ENCODE measurements around the gene CNTNAP2. TPM values are rescaled to one million over a fixed set of nuclear protein-coding genes. Genes with fewer than 3 reads are reported as not detected.

Gene CNTNAP2
- total and polyA plus RNA-seq, 4 donors, result 0.14 to 2.3 (median 1.1) TPM

DNA sequence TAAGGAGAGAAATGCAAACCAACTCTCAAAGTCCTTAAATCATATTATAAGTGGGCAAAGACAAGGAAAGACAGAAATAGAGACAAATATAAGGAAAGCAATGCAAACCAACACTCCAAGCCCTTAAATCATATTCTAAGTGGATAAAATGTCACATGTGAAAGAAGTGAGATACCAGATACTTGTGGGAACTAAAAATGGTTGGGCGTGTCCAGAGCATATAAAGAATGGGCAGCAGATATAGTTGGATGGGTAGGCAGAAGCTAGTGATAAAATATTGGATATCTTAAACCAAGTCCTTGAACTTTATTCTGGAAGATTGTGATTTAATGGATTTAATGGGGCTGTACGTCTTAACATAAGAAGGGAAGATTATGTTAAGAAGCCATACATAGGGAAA is 1408.7 kb downstream of the CNTNAP2 start:
- 82% methylated on average over 2 of the region's 2 CpGs for WGBS
- Histone ChIP-seq H3K36me3 (ENCODE audit: control insufficient read depth in 4 of 4, insufficient read depth in 3 of 4, low read depth in 1 of 4, low read length in 3 of 4) (no peaks in the 10 kb centered on the region), H3K9me3 (ENCODE audit: control insufficient read depth in 4 of 4, low read length in 3 of 4) (no peaks in the 10 kb centered on the region), H3K9ac (ENCODE audit: low read depth in 1 of 2, low read length in 2 of 2) (no peak overlapping the region), H3K4me1 (ENCODE audit: control insufficient read depth in 4 of 4, insufficient read depth in 4 of 4, low read length in 3 of 4) (no peaks in the 10 kb centered on the region), H3K27ac (ENCODE audit: low read depth in 1 of 2, low read length in 2 of 2) (no peak overlapping the region), H3K4me3 (ENCODE audit: low read depth in 1 of 3, low read length in 3 of 3) (no peak overlapping the region), H3K27me3 (ENCODE audit: control insufficient read depth in 4 of 4, insufficient read depth in 4 of 4, low read length in 3 of 4) (peaks cover 0 to 4% (median 0%) of the 10 kb centered on the region in 4 donors)
- DNase-seq (ENCODE audit: low spot score), result no peak
- no peak for TF ChIP-seq TAF1 (conservative IDR thresholded peaks at IDR 0.05)
- TF ChIP-seq RAD21 (IDR thresholded peaks at IDR 0.05), result no peak
- TF ChIP-seq, protein P1, sequence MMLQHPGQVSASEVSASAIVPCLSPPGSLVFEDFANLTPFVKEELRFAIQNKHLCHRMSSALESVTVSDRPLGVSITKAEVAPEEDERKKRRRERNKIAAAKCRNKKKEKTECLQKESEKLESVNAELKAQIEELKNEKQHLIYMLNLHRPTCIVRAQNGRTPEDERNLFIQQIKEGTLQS (IDR thresholded peaks at IDR 0.05), result no peak
- TF ChIP-seq FOXA2 (IDR thresholded peaks at IDR 0.05), result no peak
- no peak for TF ChIP-seq GABPA (IDR thresholded peaks at IDR 0.05 in 1 of 2, conservative IDR thresholded peaks at IDR 0.05 in 1 of 2)
- TF ChIP-seq FOXA1 (IDR thresholded peaks at IDR 0.05), result no peak
- TF ChIP-seq JUND (IDR thresholded peaks at IDR 0.05), result no peak
- TF ChIP-seq, protein P2, sequence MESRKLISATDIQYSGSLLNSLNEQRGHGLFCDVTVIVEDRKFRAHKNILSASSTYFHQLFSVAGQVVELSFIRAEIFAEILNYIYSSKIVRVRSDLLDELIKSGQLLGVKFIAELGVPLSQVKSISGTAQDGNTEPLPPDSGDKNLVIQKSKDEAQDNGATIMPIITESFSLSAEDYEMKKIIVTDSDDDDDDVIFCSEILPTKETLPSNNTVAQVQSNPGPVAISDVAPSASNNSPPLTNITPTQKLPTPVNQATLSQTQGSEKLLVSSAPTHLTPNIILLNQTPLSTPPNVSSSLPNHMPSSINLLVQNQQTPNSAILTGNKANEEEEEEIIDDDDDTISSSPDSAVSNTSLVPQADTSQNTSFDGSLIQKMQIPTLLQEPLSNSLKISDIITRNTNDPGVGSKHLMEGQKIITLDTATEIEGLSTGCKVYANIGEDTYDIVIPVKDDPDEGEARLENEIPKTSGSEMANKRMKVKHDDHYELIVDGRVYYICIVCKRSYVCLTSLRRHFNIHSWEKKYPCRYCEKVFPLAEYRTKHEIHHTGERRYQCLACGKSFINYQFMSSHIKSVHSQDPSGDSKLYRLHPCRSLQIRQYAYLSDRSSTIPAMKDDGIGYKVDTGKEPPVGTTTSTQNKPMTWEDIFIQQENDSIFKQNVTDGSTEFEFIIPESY (IDR thresholded peaks at IDR 0.05), result no peak
- TF ChIP-seq, protein P3, sequence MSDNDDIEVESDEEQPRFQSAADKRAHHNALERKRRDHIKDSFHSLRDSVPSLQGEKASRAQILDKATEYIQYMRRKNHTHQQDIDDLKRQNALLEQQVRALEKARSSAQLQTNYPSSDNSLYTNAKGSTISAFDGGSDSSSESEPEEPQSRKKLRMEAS (IDR thresholded peaks at IDR 0.05), result no peak
- TF ChIP-seq RXRA (IDR thresholded peaks at IDR 0.05), result no peak
- no peak for TF ChIP-seq NR2F2 (IDR thresholded peaks at IDR 0.05)
- TF ChIP-seq SP1 (IDR thresholded peaks at IDR 0.05), result no peak
- TF ChIP-seq, protein P4, sequence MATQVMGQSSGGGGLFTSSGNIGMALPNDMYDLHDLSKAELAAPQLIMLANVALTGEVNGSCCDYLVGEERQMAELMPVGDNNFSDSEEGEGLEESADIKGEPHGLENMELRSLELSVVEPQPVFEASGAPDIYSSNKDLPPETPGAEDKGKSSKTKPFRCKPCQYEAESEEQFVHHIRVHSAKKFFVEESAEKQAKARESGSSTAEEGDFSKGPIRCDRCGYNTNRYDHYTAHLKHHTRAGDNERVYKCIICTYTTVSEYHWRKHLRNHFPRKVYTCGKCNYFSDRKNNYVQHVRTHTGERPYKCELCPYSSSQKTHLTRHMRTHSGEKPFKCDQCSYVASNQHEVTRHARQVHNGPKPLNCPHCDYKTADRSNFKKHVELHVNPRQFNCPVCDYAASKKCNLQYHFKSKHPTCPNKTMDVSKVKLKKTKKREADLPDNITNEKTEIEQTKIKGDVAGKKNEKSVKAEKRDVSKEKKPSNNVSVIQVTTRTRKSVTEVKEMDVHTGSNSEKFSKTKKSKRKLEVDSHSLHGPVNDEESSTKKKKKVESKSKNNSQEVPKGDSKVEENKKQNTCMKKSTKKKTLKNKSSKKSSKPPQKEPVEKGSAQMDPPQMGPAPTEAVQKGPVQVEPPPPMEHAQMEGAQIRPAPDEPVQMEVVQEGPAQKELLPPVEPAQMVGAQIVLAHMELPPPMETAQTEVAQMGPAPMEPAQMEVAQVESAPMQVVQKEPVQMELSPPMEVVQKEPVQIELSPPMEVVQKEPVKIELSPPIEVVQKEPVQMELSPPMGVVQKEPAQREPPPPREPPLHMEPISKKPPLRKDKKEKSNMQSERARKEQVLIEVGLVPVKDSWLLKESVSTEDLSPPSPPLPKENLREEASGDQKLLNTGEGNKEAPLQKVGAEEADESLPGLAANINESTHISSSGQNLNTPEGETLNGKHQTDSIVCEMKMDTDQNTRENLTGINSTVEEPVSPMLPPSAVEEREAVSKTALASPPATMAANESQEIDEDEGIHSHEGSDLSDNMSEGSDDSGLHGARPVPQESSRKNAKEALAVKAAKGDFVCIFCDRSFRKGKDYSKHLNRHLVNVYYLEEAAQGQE (IDR thresholded peaks at IDR 0.05), result no peak

DNA sequence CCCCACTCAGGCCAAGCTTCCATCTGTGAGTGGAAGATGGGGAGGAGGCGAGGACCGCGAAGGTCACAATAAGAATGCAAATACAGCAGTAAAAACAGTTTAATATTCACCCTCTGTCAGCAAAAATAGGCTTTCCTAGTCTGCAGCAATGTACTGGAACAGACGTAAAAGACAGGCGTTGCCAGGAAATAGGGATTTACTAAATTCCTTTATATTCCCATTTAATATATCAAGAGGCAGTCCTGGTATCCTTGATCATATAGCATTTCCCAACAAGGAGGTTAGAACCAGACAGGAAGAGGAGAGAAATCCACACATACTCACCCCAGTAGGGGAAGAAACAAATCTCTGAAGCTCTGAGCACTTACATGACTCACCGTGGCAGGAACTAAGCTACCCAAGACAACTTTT is 1419.1 kb downstream of the CNTNAP2 start:
- H3K27me3 ChIP-seq (ENCODE audit: control insufficient read depth in 4 of 4, insufficient read depth in 4 of 4, low read length in 3 of 4), result peaks cover 0 to 4% (median 0%) of the 10 kb centered on the region in 4 donors
- no peaks in the 10 kb centered on the region for H3K36me3 ChIP-seq (ENCODE audit: control insufficient read depth in 4 of 4, insufficient read depth in 3 of 4, low read depth in 1 of 4, low read length in 3 of 4)
- WGBS, result 90% methylated on average over 6 of the region's 6 CpGs
- no peaks in the 10 kb centered on the region for H3K4me1 ChIP-seq (ENCODE audit: control insufficient read depth in 4 of 4, insufficient read depth in 4 of 4, low read length in 3 of 4)
- no peak overlapping the region for H3K27ac ChIP-seq (ENCODE audit: low read depth in 1 of 2, low read length in 2 of 2)
- H3K9me3 ChIP-seq (ENCODE audit: control insufficient read depth in 4 of 4, low read length in 3 of 4), result no peaks in the 10 kb centered on the region
- DNase-seq (ENCODE audit: low spot score), result no peak
- no peak overlapping the region for H3K4me3 ChIP-seq (ENCODE audit: low read depth in 1 of 3, low read length in 3 of 3)
- no peak overlapping the region for H3K9ac ChIP-seq (ENCODE audit: low read depth in 1 of 2, low read length in 2 of 2)
- TF ChIP-seq YY1 (IDR thresholded peaks at IDR 0.05) (no peak), TAF1 (conservative IDR thresholded peaks at IDR 0.05) (no peak), RAD21 (IDR thresholded peaks at IDR 0.05) (no peak), JUND (IDR thresholded peaks at IDR 0.05) (no peak), FOXA1 (IDR thresholded peaks at IDR 0.05) (no peak), GABPA (IDR thresholded peaks at IDR 0.05 in 1 of 2, conservative IDR thresholded peaks at IDR 0.05 in 1 of 2) (no peak), HNF4A (conservative IDR thresholded peaks at IDR 0.05) (no peak), RXRA (IDR thresholded peaks at IDR 0.05) (no peak), SP1 (IDR thresholded peaks at IDR 0.05) (no peak), FOXA2 (IDR thresholded peaks at IDR 0.05) (no peak), HNF4G (IDR thresholded peaks at IDR 0.05) (no peak), NR2F2 (IDR thresholded peaks at IDR 0.05) (no peak)
- TF ChIP-seq, protein P4 (IDR thresholded peaks at IDR 0.05), result no peak
- TF ChIP-seq, protein P3 (IDR thresholded peaks at IDR 0.05), result no peak
- TF ChIP-seq, protein P5, sequence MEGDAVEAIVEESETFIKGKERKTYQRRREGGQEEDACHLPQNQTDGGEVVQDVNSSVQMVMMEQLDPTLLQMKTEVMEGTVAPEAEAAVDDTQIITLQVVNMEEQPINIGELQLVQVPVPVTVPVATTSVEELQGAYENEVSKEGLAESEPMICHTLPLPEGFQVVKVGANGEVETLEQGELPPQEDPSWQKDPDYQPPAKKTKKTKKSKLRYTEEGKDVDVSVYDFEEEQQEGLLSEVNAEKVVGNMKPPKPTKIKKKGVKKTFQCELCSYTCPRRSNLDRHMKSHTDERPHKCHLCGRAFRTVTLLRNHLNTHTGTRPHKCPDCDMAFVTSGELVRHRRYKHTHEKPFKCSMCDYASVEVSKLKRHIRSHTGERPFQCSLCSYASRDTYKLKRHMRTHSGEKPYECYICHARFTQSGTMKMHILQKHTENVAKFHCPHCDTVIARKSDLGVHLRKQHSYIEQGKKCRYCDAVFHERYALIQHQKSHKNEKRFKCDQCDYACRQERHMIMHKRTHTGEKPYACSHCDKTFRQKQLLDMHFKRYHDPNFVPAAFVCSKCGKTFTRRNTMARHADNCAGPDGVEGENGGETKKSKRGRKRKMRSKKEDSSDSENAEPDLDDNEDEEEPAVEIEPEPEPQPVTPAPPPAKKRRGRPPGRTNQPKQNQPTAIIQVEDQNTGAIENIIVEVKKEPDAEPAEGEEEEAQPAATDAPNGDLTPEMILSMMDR (IDR thresholded peaks at IDR 0.05; ENCODE audit: low read depth, low read length, missing input control), result no peak
- TF ChIP-seq, protein P1 (IDR thresholded peaks at IDR 0.05), result no peak
